Ishikawa (cell line): ENCODE measurements around the gene ASPSCR1.

Source experiments
- CEBPB ChIP-seq: IDR thresholded peaks from 2 replicates; pipeline ENCODE4 v1.6.1; 2012
- CREB1 ChIP-seq: IDR thresholded peaks from 2 replicates; pipeline ENCODE4 v1.6.1; 2012; ENCODE audit warnings: low read depth
- EGR1 ChIP-seq: IDR thresholded peaks from 2 replicates; pipeline ENCODE4 v1.6.1; 2012
- EP300 ChIP-seq: IDR thresholded peaks from 2 replicates; pipeline ENCODE4 v1.6.1; 2012; ENCODE audit warnings: borderline replicate concordance
- FOXM1 ChIP-seq: IDR thresholded peaks from 2 replicates; pipeline ENCODE4 v1.6.1; 2012; ENCODE audit warnings: low read depth, borderline replicate concordance
- MAX ChIP-seq: IDR thresholded peaks from 2 replicates; pipeline ENCODE4 v1.6.1; 2012
- NFIC ChIP-seq: IDR thresholded peaks from 2 replicates; pipeline ENCODE4 v1.6.1; 2012
- RAD21 ChIP-seq: IDR thresholded peaks from 2 replicates; pipeline ENCODE4 v1.6.1; 2012; ENCODE audit warnings: low read depth
- REST ChIP-seq: IDR thresholded peaks from 2 replicates; pipeline ENCODE4 v1.6.1; 2012; ENCODE audit warnings: low read depth, mild to moderate bottlenecking
- TAF1 ChIP-seq: IDR thresholded peaks from 2 replicates; pipeline ENCODE4 v1.6.1; 2012; ENCODE audit warnings: low read depth, mild to moderate bottlenecking
- TCF12 ChIP-seq: IDR thresholded peaks from 2 replicates; pipeline ENCODE4 v1.6.1; 2012; ENCODE audit warnings: low read depth
- TEAD4 ChIP-seq: IDR thresholded peaks from 2 replicates; pipeline ENCODE4 v1.6.1; 2012
- USF1 ChIP-seq: IDR thresholded peaks from 2 replicates; pipeline ENCODE4 v1.6.1; 2012
- YY1 ChIP-seq: IDR thresholded peaks from 2 replicates; pipeline ENCODE4 v1.6.1; 2012; ENCODE audit warnings: low read depth
- ZBTB7A ChIP-seq: IDR thresholded peaks from 2 replicates; pipeline ENCODE4 v1.6.1; 2012; ENCODE audit warnings: low read depth

ASPSCR1 gene

GRCh38 chr17:82030470-82031302 is 53.3 kb downstream of the ASPSCR1 start:
- TF ChIP-seq RAD21 (peak; percentile 77), TAF1 (0 out of 2 replicates have a peak, but pooled peaks have one; percentile 0), CEBPB (no peak), YY1 (no peak), FOXM1 (no peak), TCF12 (no peak), ZBTB7A (no peak), REST (no peak), USF1 (no peak), EGR1 (no peak), MAX (no peak), TEAD4 (no peak), CREB1 (no peak), EP300 (no peak)

- TF ChIP-seq ZBTB7A (peak; percentile 80), TAF1 (no peak)
These were observed 54.0 kb downstream of the ASPSCR1 start, which contains the start of gene RAC3 for GRCh38 chr17:82031303-82031884. Gene RAC3, plus strand, starts transcription at chr17:82031678. Its CDS starts 84 bp downstream, at chr17:82031762.

GRCh38 chr17:82031885-82032627 is 54.6 kb downstream of the ASPSCR1 start:
- TF ChIP-seq TCF12 (no peak), ZBTB7A (peak; percentile 59; the same call in 1 of the 2 replicates)

- TF ChIP-seq EGR1 (no peak), EP300 (no peak), TAF1 (no peak), REST (no peak), CREB1 (no peak), CEBPB (no peak), FOXM1 (no peak), YY1 (no peak), USF1 (no peak), NFIC (no peak), MAX (no peak), RAD21 (no peak), TCF12 (no peak), TEAD4 (no peak), ZBTB7A (no peak)
These were observed 56.1 kb downstream of the ASPSCR1 start for GRCh38 chr17:82033359-82034085.

GRCh38 chr17:82034371-82035011 is 57.1 kb downstream of the ASPSCR1 start:
- no peak for TF ChIP-seq NFIC
- no peak for TF ChIP-seq RAD21
- no peak for TF ChIP-seq MAX
- TF ChIP-seq TCF12: no peak
- TF ChIP-seq YY1: no peak
